Activated naive CD4-positive, alpha-beta T cell treated with Interleukin-2 at 50 U/mL for 16 hours (primary cell): ENCODE results near the gene GABBR1.
A peak's percentile ranks its signal among the peaks of the same experiment; 100 is the strongest.

ENCODE experiments used
- DNase-seq: peaks from one replicate; pipeline ENCODE4 v3.0.0-alpha.2; 2020

GABBR1 gene

DNA sequence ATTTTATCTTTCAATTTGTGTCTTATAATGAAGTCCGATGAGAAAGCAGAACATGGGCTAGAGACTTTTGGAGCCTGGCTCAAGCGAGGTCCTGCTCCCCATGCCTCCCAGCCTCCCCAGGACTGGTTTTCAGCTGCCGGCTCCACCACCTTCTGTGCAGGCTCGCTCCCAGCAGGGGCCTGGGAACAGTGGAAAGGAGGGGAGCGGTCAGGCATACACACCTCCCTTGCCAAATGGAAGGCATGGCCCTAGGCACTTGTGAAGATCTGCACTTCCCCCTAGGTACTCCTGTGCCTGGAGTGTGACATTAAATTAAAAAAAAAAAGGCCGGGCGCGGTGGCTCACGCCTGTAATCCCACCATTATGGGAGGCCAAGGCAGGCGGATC, 19.2 kb upstream of the GABBR1 start:
- DNase-seq, result no peak

DNA sequence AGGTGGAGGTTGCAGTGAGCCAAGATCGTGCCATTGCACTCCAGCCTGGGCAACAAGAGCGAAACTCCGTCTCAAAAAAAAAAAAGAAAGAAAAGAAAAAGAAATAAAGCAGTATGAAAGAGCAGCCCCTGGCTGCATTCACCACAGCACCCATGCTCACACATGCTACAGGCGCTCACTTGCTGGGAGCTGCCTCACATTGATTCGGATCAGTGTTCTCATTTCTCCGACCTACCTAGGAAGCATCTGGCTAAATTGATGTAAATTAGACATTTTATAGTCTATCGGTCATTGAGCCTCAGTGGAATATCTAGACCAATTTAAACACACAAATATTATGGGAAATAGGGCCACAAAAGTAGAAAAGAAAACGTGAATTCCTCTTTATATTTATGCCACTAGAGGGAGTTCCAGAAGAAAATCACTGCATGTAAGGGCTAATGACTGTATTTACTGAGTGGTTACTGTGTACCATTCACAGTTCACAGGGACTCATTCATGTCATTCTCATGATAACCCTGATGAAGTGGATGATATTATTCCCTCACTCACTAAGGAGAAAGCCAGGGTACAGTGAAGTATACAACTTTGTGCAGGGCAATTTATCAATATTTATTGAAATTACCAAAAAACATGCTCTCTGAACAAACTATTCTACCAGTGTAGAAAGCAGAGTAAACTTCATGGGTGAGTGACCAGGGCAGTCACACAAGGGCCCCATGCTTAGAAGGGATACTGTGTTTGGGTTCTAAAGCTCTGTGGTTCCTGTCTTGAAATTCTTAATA, 18.6 kb upstream of the GABBR1 start:
- no peak for DNase-seq

DNA sequence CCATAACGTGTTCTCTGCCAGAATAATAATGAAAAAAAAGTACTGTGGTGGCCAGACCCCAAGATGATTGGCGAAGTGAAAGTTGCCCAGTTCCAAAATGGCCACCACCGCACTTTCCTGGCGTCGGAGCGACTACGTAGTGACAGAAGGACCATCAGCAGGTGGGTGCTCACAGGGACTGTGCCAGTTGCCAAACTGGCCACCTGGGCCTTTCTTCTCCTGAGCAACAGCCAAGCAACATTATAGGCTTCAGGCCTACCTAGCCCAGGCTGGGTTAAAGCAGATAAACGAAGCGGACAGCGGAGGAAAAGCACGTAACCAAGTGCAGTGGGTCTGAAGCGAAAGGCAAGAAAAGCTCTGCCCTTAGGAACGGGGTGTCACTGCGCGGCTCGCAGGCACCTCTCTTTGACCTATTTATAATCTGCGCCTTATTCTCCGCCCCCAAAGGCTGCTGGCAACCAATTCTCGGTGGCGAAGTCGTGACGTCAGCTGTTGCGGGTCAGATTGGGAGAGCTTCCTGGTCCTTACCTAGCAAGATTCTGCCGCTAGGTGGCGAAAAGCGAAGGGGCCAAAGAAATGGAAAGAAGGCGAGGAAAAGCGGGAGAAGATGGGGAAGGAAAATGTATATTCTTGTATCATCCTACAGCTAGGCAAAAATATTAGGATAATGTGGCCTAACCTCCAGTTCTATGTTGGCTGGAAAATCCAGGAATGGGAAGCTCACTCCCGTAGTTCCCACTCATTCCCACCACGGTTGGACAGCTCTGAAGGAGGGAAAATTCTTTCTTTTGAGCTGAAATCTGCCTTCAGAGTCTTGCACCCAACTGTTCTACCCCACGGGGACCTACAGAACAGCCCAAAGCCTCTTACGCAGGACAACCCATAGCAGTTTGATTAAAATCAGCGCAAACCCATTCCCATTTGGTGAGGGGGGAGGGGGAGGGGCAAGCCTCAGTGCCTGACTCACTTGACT, 17.0 kb upstream of the GABBR1 start:
- DNase-seq, result peak; percentile 97

GRCh38 chr6:29647927-29648642, 15.1 kb upstream of the GABBR1 start:
- DNase-seq, result no peak

GRCh38 chr6:29641430-29642148, 8.6 kb upstream of the GABBR1 start:
- no peak for DNase-seq

DNA sequence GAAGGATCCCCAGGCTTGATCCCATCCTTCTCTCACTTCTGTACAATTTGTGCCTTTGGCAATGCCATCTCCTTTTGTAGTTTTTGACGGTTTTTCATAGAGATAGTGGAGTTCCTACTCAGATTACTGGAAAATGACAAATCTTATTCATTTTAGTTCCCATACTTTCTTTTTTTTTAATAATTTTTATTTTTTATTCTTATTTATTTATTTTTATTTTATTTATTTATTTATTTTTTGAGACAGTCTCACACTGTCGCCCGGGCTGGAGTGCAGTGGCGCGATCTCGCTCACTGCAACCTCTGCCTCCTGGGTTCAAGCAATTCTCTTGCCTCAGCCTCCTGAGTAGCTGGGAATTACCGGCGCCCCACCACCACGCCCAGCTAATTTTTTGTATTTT, 4.3 kb upstream of the GABBR1 start:
- no peak for DNase-seq

GRCh38 chr6:29633534-29633905, 537 bp upstream of the GABBR1 start:
- DNase-seq, result no peak

GRCh38 chr6:29631860-29632731, 887 bp downstream of the GABBR1 start:
- peak; percentile 60 for DNase-seq

DNA sequence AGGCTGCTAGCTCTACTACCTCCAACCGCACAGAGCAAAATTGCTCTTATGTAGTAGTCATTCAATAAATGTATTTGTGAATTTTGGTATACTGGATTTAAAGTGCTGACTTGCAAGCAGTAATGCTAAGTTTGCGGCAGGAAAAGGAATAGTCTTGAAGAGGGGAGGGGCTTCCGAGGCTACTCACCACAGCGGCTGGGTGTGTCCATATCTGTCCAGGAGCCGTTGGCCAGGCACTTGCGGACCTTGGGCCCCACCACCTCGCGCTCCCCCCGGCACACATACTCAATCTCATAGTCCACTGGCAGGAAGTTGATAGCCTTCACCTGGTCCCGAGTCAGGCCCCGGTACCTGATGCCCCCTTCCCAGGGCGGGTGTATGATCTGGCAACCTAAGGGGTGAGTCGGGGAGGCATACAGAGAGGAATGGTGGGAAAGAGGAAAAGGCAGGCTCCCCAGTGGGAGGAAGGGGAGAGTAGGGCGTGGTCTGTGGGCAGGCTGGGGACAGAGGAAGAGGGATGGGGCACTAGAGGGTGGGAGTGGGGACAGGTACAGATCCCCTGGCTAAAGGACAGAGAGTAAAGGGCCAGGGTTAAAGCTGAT, 1.7 kb downstream of the GABBR1 start:
- no peak for DNase-seq

DNA sequence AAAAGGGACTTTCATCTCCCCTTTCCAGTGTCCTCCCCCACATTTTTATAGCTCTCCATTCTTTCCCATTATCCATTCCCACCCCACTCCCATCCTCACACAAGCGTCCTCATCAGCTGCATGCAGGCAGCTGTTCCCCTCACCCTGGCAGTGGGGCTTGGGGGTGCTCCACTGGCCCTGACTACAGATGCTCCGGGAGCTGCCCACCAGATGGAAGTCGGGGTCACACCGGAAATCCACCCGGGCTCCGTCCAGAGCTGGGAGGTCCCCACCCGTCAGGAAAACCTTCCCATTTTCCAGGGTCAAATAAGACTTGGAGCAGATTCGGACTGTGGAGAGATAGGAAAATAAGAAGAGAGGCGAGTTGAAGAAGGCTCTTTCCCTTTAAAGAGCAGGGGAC, 2.7 kb downstream of the GABBR1 start:
- DNase-seq, result no peak

GRCh38 chr6:29629571-29629970, 3.4 kb downstream of the GABBR1 start:
- no peak for DNase-seq

- peak; percentile 66 for DNase-seq
These were observed 4.3 kb downstream of the GABBR1 start for GRCh38 chr6:29628419-29629281.

DNA sequence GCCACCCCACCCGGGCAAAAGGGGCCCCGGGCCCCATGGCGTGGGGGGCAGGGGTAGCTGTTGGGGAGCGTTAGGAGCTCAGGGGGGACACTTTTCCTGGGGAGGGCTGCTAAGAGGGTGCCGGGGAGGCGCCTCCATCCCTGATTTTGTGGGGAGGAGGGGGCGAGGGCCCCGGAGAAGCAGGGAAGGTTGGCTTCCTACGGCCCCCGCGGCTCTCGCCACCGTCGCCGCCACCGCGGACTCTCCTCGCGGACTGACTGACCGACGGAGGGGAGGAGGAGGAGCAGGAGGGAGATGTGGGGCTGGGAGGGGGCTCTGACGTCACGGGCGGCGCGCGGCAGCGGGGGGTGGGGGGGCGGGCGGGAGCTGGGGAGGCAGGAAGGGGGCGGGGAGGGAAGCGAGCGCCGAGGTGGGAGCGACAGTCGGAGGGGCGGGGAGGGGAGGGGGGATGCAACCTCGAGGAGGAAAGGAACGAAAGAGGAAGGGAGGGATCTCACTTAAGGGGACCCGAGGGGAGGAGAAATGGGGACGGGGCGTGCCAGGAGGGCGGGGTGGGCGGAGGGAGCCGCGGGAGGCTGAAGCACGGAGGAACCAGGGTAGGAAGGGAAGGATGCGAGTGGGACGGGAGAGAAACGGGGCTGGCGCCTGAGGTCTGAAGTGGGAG, 5.1 kb downstream of the GABBR1 start:
- peak; percentile 51 for DNase-seq

DNA sequence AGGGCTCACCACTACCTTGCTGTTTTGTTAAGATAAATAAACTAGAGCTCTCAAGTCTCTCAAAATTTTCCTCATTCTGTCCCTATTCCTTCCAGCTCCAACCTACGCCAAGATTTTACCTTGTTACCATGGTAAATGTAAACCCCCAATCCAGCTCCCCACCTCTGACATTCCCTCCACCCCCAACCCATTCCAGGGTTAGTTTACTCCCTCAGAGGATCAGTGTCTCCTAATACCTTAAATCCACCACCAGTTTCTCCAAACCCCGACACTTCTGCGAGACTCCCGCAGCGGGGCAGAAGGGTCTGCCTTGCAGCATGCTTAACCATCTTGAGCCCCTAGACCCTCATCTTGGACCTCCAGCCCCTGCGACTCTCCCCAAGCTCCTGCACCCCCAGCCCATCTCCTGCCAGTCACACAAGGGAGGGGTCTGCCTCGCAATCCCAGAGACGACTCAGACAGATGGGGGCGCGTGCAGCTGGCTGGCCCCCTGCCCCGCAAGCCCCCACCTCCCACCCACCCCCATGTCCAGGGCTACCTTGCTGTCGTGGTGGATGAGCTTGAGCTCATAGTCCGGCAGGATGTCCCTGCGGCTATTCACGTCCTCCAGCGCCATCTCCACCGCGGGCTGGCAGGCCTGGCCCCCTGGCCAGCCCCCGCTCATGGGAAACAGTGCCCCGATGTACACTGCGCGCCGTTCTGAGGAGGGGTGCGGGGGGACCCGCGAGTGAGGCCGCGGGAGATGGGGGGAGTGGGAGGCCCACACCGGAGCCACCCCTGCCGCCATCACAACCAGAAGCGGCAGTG, 5.8 kb downstream of the GABBR1 start:
- no peak for DNase-seq

DNA sequence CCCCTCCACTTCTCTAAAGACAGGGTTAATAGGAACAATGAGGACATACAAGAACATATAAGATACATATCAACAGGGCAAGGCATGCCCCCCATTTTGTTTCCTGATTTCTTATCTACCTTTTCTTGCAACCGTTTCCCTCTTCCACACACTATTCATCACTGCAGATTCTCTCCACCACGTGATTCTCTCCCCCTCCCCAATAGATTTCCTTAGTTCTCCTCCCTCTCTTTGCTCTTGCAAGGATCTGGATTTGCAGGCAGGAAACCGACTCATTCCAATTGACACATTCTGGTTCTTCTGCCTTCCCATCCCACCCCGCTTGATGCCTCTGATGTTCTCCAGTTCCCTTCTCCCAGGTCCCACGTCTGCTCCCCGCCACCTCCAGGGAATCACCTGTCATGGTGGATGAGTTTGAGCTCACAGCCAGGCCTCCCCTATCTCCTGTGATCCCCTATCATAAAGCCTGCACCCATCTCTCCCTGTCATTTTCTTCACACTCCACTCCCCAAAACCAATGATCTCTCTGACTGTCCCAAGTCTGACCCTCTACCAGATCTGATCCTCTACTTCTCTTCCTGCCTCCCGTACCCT, 7.5 kb downstream of the GABBR1 start:
- DNase-seq, result no peak

- DNase-seq, result no peak
These were observed 8.4 kb downstream of the GABBR1 start for GRCh38 chr6:29624520-29624961.

DNA sequence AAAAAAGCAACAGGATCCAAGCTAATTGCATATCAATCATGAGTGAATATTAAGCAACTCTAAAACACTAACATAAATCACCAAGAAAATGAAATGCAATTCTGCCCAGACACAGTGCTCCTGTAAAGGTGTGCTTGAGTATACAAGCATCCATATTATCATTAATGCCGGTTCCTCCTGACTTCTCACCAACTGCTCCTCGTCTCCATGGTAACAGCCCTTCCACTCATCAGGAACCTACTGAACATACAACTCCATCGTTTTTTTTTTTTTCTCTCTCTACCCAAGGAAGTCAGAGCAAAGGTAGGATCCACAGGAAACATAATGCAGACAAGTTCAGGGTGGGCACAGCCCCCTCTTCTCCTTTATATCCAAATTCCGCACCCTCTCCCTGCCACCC, 12.4 kb downstream of the GABBR1 start:
- DNase-seq, result no peak

- no peak for DNase-seq
These were observed 13.3 kb downstream of the GABBR1 start for GRCh38 chr6:29619578-29620160.
